ENCODE results near the gene NR2F2.

NR2F2 gene

GRCh38 chr15:96329403-96329981 lies 1.0 kb upstream of the NR2F2 start:
- TF ChIP-seq CTCF (IDR thresholded peaks at IDR 0.05; ENCODE audit: low read depth, low read length, poor library complexity, severe bottlenecking), result no peak
- TF ChIP-seq EZH2phosphoT487 (IDR thresholded peaks at IDR 0.05; ENCODE audit: borderline replicate concordance, low read length), result no peak
- no peaks in the 10 kb centered on the region for H3K79me2 ChIP-seq (ENCODE audit: control insufficient read depth, low read length)

GRCh38 chr15:96330064-96330449 lies 443 bp upstream of the NR2F2 start:
- Histone ChIP-seq H3K27me3 (ENCODE audit: control insufficient read depth, low read length) (peaks cover 38% of the 10 kb centered on the region), H3K9me2 (replicated peaks; ENCODE audit: control insufficient read depth, low read length) (no peaks in the 10 kb centered on the region), H4K20me1 (ENCODE audit: control insufficient read depth, insufficient read depth, low read depth, low read length) (no peaks in the 10 kb centered on the region), H3K9me3 (ENCODE audit: control insufficient read depth, insufficient read depth, low read length) (peaks cover 6% of the 10 kb centered on the region; the same call in 1 of the 2 replicates), H3K4me2 (ENCODE audit: low read length) (peak overlapping the region; percentile 30; the same call in 1 of the 2 replicates), H3K36me3 (ENCODE audit: control insufficient read depth, low read length) (no peaks in the 10 kb centered on the region), H3K4me1 (ENCODE audit: control insufficient read depth, low read length) (no peaks in the 10 kb centered on the region), H3K79me2 (ENCODE audit: control insufficient read depth, low read length) (no peaks in the 10 kb centered on the region), H3K4me3 (ENCODE audit: low read length) (no peak overlapping the region), H3F3A (ENCODE audit: control insufficient read depth, insufficient read depth) (no peaks in the 10 kb centered on the region), H3K27ac (ENCODE audit: low read depth, low read length) (no peak overlapping the region)
- no peak for TF ChIP-seq CTCF (IDR thresholded peaks at IDR 0.05; ENCODE audit: low read depth, low read length, poor library complexity, severe bottlenecking)

More at GRCh38 chr15:96329403-96329981, 1.0 kb upstream of the NR2F2 start:
- no peak overlapping the region for H3K4me3 ChIP-seq (ENCODE audit: low read length)
- H3K36me3 ChIP-seq (ENCODE audit: control insufficient read depth, low read length), result no peaks in the 10 kb centered on the region
- no peaks in the 10 kb centered on the region for H4K20me1 ChIP-seq (ENCODE audit: control insufficient read depth, insufficient read depth, low read depth, low read length)
- H3K9me2 ChIP-seq (replicated peaks; ENCODE audit: control insufficient read depth, low read length), result no peaks in the 10 kb centered on the region
- no peak overlapping the region for H3K4me2 ChIP-seq (ENCODE audit: low read length)
- H3K27ac ChIP-seq (ENCODE audit: low read depth, low read length), result no peak overlapping the region
- H3K4me1 ChIP-seq (ENCODE audit: control insufficient read depth, low read length), result no peaks in the 10 kb centered on the region
- no peaks in the 10 kb centered on the region for H3F3A ChIP-seq (ENCODE audit: control insufficient read depth, insufficient read depth)
- peaks cover 38% of the 10 kb centered on the region for H3K27me3 ChIP-seq (ENCODE audit: control insufficient read depth, low read length)
- H3K9me3 ChIP-seq (ENCODE audit: control insufficient read depth, insufficient read depth, low read length), result peaks cover 6% of the 10 kb centered on the region; the same call in 1 of the 2 replicates

GRCh38 chr15:96331144-96331944 lies 844 bp downstream of the NR2F2 start:
- peaks cover 31% of the 10 kb centered on the region for H3K27me3 ChIP-seq (ENCODE audit: control insufficient read depth, low read length)
- H3K36me3 ChIP-seq (ENCODE audit: control insufficient read depth, low read length), result no peaks in the 10 kb centered on the region

More at GRCh38 chr15:96331144-96331944, 844 bp downstream of the NR2F2 start:
- Histone ChIP-seq H3K27ac (ENCODE audit: low read depth, low read length) (no peak overlapping the region), H4K20me1 (ENCODE audit: control insufficient read depth, insufficient read depth, low read depth, low read length) (no peaks in the 10 kb centered on the region), H3K4me2 (ENCODE audit: low read length) (no peak overlapping the region), H3F3A (ENCODE audit: control insufficient read depth, insufficient read depth) (no peaks in the 10 kb centered on the region), H3K79me2 (ENCODE audit: control insufficient read depth, low read length) (no peaks in the 10 kb centered on the region), H3K4me1 (ENCODE audit: control insufficient read depth, low read length) (no peaks in the 10 kb centered on the region), H3K9me3 (ENCODE audit: control insufficient read depth, insufficient read depth, low read length) (peaks cover 6% of the 10 kb centered on the region; the same call in 1 of the 2 replicates), H3K9me2 (replicated peaks; ENCODE audit: control insufficient read depth, low read length) (no peaks in the 10 kb centered on the region), H3K4me3 (ENCODE audit: low read length) (no peak overlapping the region)
- TF ChIP-seq CTCF (IDR thresholded peaks at IDR 0.05; ENCODE audit: low read depth, low read length, poor library complexity, severe bottlenecking), result no peak
- no peak for TF ChIP-seq EZH2phosphoT487 (IDR thresholded peaks at IDR 0.05; ENCODE audit: borderline replicate concordance, low read length)
